ENCODE results near the gene TBXT.

DNA sequence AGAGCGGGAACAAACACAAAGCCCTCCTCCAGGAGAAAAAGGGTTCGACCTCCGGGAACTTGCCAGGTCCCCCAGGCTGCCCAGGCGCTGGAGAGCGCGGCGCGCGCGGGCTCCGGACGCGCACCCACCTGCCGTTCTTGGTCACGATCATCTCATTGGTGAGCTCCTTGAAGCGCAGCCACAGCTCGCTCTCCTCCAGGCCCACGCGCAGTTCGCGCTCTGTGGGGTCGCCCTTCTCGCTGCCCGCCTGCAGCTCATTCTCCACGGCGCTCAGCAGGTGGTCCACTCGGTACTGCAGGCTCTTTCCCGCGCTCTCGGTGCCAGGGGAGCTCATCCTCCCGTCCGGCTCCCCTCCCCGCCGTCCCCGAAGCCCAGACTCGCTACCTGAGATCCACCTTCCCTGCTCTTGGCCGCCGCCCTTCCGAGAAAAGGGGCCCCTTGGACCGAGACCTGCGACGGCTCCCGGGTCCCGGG is 356 bp downstream of the TBXT start:
- TF ChIP-seq CTCF (IDR thresholded peaks at IDR 0.05 in 8 of 11, conservative IDR thresholded peaks at IDR 0.05 in 3 of 11): no peak
- TF ChIP-seq POLR2A (IDR thresholded peaks at IDR 0.05): no peak
- no peak for TF ChIP-seq POLR2AphosphoS5 (IDR thresholded peaks at IDR 0.05)

Measured in spleen (tissue), 7 donors.